ENCODE measurements around the gene CEACAM4. TPM values are rescaled to one million over a fixed set of nuclear protein-coding genes. Genes with fewer than 3 reads are reported as not detected.

Gene CEACAM4
- polyA plus RNA-seq, 1 donor (not counting 4 experiments of a cell fraction or from before 2014, with no cell fraction given): not detected

GRCh38 chr19:41612483-41612882, 14.4 kb downstream of the CEACAM4 start:
- Histone ChIP-seq H3K36me3 (ENCODE audit: control insufficient read depth in 2 of 2, extremely low read depth in 1 of 2, insufficient read depth in 2 of 2, low read length in 2 of 2) (no peaks in the 10 kb centered on the region), H3K4me1 (ENCODE audit: control insufficient read depth, extremely low read depth, insufficient read depth, low read length) (no peaks in the 10 kb centered on the region), H4K20me1 (ENCODE audit: control insufficient read depth, extremely low read depth, insufficient read depth, low read length) (no peaks in the 10 kb centered on the region), H3K9me3 (ENCODE audit: control insufficient read depth, low read depth, low read length) (no peaks in the 10 kb centered on the region), H3K4me2 (ENCODE audit: control insufficient read depth, extremely low read depth, insufficient read depth, low read depth, low read length) (no peak overlapping the region), H3K4me3 (ENCODE audit: control insufficient read depth in 2 of 3, extremely low read depth in 1 of 3, insufficient read depth in 2 of 3, low read depth in 1 of 3, low read length in 3 of 3) (no peak overlapping the region), H3K27me3 (ENCODE audit: control insufficient read depth, extremely low read depth, insufficient read depth, low read length) (no peaks in the 10 kb centered on the region), H3K9me1 (ENCODE audit: control insufficient read depth, extremely low read depth, insufficient read depth, low read length) (no peaks in the 10 kb centered on the region), H2AFZ (ENCODE audit: control insufficient read depth, low read length) (no peak overlapping the region), H3K79me2 (ENCODE audit: control insufficient read depth, insufficient read depth, low read length) (no peaks in the 10 kb centered on the region), H3K9ac (ENCODE audit: control insufficient read depth, extremely low read depth, insufficient read depth, low read length) (no peak overlapping the region), H3K27ac (ENCODE audit: control insufficient read depth, insufficient read depth, low read length) (no peak overlapping the region)
- dilution Hi-C loops (cut with MboI; ENCODE audit: extremely low pct_ligation_motif_present, low sequenced_read_pairs): no loop called here
- TF ChIP-seq EZH2 (IDR thresholded peaks at IDR 0.05; ENCODE audit: low read length) (no peak), CTCF (optimal IDR thresholded peaks at IDR 0.05 in 1 of 3, IDR thresholded peaks at IDR 0.05 in 1 of 3, conservative IDR thresholded peaks at IDR 0.05 in 1 of 3; ENCODE audit: extremely low read depth in 1 of 3, insufficient read depth in 2 of 3, low read length in 3 of 3) (no peak)
- no peak for FAIRE-seq
- no peak for DNase-seq (ENCODE audit: low read depth, low spot score)

- TF ChIP-seq EZH2 (IDR thresholded peaks at IDR 0.05; ENCODE audit: low read length) (no peak), CTCF (optimal IDR thresholded peaks at IDR 0.05 in 1 of 3, IDR thresholded peaks at IDR 0.05 in 1 of 3, conservative IDR thresholded peaks at IDR 0.05 in 1 of 3; ENCODE audit: extremely low read depth in 1 of 3, insufficient read depth in 2 of 3, low read length in 3 of 3) (no peak)
- FAIRE-seq (no peak), DNase-seq (ENCODE audit: low read depth, low spot score) (no peak)
- H3K9ac ChIP-seq (ENCODE audit: control insufficient read depth, extremely low read depth, insufficient read depth, low read length): no peak overlapping the region
- dilution Hi-C loops (cut with MboI; ENCODE audit: extremely low pct_ligation_motif_present, low sequenced_read_pairs): no loop called here
- H2AFZ ChIP-seq (ENCODE audit: control insufficient read depth, low read length): no peak overlapping the region
- H3K4me3 ChIP-seq (ENCODE audit: control insufficient read depth in 2 of 3, extremely low read depth in 1 of 3, insufficient read depth in 2 of 3, low read depth in 1 of 3, low read length in 3 of 3): no peak overlapping the region
- H3K9me1 ChIP-seq (ENCODE audit: control insufficient read depth, extremely low read depth, insufficient read depth, low read length): no peaks in the 10 kb centered on the region
- H3K9me3 ChIP-seq (ENCODE audit: control insufficient read depth, low read depth, low read length): no peaks in the 10 kb centered on the region
- no peak overlapping the region for H3K27ac ChIP-seq (ENCODE audit: control insufficient read depth, insufficient read depth, low read length)
- H3K4me2 ChIP-seq (ENCODE audit: control insufficient read depth, extremely low read depth, insufficient read depth, low read depth, low read length): no peak overlapping the region
- peaks cover 5% of the 10 kb centered on the region for H3K27me3 ChIP-seq (ENCODE audit: control insufficient read depth, extremely low read depth, insufficient read depth, low read length)
- no peaks in the 10 kb centered on the region for H4K20me1 ChIP-seq (ENCODE audit: control insufficient read depth, extremely low read depth, insufficient read depth, low read length)
- no peaks in the 10 kb centered on the region for H3K4me1 ChIP-seq (ENCODE audit: control insufficient read depth, extremely low read depth, insufficient read depth, low read length)
- no peaks in the 10 kb centered on the region for H3K36me3 ChIP-seq (ENCODE audit: control insufficient read depth in 2 of 2, extremely low read depth in 1 of 2, insufficient read depth in 2 of 2, low read length in 2 of 2)
- H3K79me2 ChIP-seq (ENCODE audit: control insufficient read depth, insufficient read depth, low read length): no peaks in the 10 kb centered on the region
These were observed 16.1 kb downstream of the CEACAM4 start for GRCh38 chr19:41610789-41611188.

Data from keratinocyte (primary cell).